Adrenal gland (tissue), 12 donors: Measurements from ENCODE around the gene CFAP77. TPM values are rescaled to one million over a fixed set of nuclear protein-coding genes. Genes with fewer than 3 reads are reported as not detected.

ENCODE experiments used
- DNase-seq, 7 donors: peaks; one replicate each; pipeline ENCODE4 v3.0.0-alpha.2; 2019 to 2020
- H3K27ac ChIP-seq, 5 donors: fragments of 200-600 bp; sonication (generic) in 4 of 5; 1 replicate in 3 of 5; 2 replicates in 2 of 5; pipeline versions ENCODE4 v1.5.1 to v1.8.0; 2016 to 2020; ENCODE audit warnings: mild to moderate bottlenecking in 1 of 5
- H3K27me3 ChIP-seq: fragments of 200-600 bp; 2 replicates; pipeline ENCODE4 v1.8.0; 2021
- H3K36me3 ChIP-seq, 2 donors: fragments of 200-600 bp; replicated peaks in 1 of 2; 1 replicate in 1 of 2; 2 replicates in 1 of 2; pipeline versions ENCODE4 v1.5.1 to v1.8.0; 2018 to 2022
- H3K4me1 ChIP-seq, 2 donors: fragments of 200-600 bp; replicated peaks in 1 of 2; 1 replicate in 1 of 2; 2 replicates in 1 of 2; pipeline versions ENCODE4 v1.5.1 to v1.8.0; 2018 to 2021
- H3K4me3 ChIP-seq, 4 donors: fragments of 200-600 bp; sonication (generic) in 3 of 4; one replicate each; pipeline ENCODE4 v1.5.1; 2016 to 2018
- H3K9me3 ChIP-seq, 3 donors: fragments of 200-600 bp; sonication (generic) in 1 of 3; replicated peaks in 1 of 3; 1 replicate in 2 of 3; 2 replicates in 1 of 3; pipeline versions ENCODE4 v1.5.1 to v1.8.0; 2016 to 2021
- CTCF ChIP-seq, 6 experiments: fragments of 450-650 bp in 4 of 6; fragments of 200-600 bp in 2 of 6; sonication (generic) in 1 of 6; IDR thresholded peaks; 1 replicate in 5 of 6; 2 replicates in 1 of 6; pipeline versions ENCODE4 v1.5.1 to v1.8.0; 2016 to 2021; ENCODE audit warnings: antibody characterized with exemption in 6 of 6, mild to moderate bottlenecking in 2 of 6, moderate library complexity in 1 of 6
- POLR2A ChIP-seq, 2 donors: fragments of 450-650 bp; IDR thresholded peaks; one replicate each; pipeline ENCODE4 v1.6.1; 2017; ENCODE audit warnings: antibody characterized with exemption in 2 of 2, mild to moderate bottlenecking in 2 of 2, moderate library complexity in 1 of 2
- WGBS, 4 donors: extraction: QIAGEN DNeasy Blood & Tissue Kit in 2 of 4; methylation state at CpG; one replicate each; pipeline versions ENCODE4 v1.1.5 to v1.1.7; 2013 to 2017; 5-methylcytosine and 5-hydroxymethylcytosine counted together
- intact Hi-C, 2 donors: fragments of 100-400 bp; cut with DNase I; formaldehyde crosslinking; loops; one replicate each; pipeline versions ENCODE4 v1.14.1 to v1.15.0; 2022 to 2023
- polyA plus RNA-seq, 3 donors: library from polyadenylated mRNA; stranded (reverse); fragments of 200-250 nt in 2 of 3; fragments of 350-450 nt in 1 of 3; fragmentation: Illumina TruSeq in 1 of 3; extraction: RNeasy Lipid Tissue Mini Kit (QIAGEN cat#74804) in 1 of 3; gene quantifications; one replicate each; pipeline ENCODE4 v1.2.3, GENCODE V29; 2013 to 2014
- total RNA-seq, 9 donors: library from RNA; depleted of rRNA in 4 of 9; stranded (reverse); fragments of >200 nt in 4 of 9; fragments of 120-200 nt in 1 of 9; fragmentation: NEBNext Ultra II Directional in 1 of 9; extraction: Animal tissue kit (Norgen Biotek cat#: 25700) in 1 of 9; gene quantifications; one replicate each; pipeline versions ENCODE4 v1.1.0 to v1.2.4, GENCODE V29; 2013 to 2023
- donor health status: healthy with polysubstance abuse.
- donor health status: Bipolar disorder and iron deficiency.
- donor health status: DM: yes; HTN: yes; CAD: no.
- donor health status: DM: no; HTN: no; CAD: no.
- donor health status: DM: no; HTN: no; CAD: no.
- donor health status: DM: yes; HTN: yes; CAD: no.

The CFAP77 gene
- total and polyA plus RNA-seq, 12 donors, result not detected

GRCh38 chr9:132478353-132479050, 68.5 kb downstream of the CFAP77 start:
- no peaks in the 10 kb centered on the region for H3K27me3 ChIP-seq
- no peaks in the 10 kb centered on the region for H3K4me1 ChIP-seq
- no peak overlapping the region for H3K27ac ChIP-seq
- H3K36me3 ChIP-seq, result no peaks in the 10 kb centered on the region
- TF ChIP-seq CTCF (IDR thresholded peaks at IDR 0.05), result no peak
- intact Hi-C loops, result no loop called here
- WGBS, 4 donors, result 76 to 82% (median 80%) methylated on average over 15 of the region's 15 CpGs
- DNase-seq, result no peak
- H3K9me3 ChIP-seq, result no peaks in the 10 kb centered on the region
- H3K4me3 ChIP-seq, result no peak overlapping the region

GRCh38 chr9:132479733-132480132, 69.7 kb downstream of the CFAP77 start:
- H3K36me3 ChIP-seq, result no peaks in the 10 kb centered on the region
- intact Hi-C loops, result no loop called here
- H3K4me3 ChIP-seq, result no peak overlapping the region
- TF ChIP-seq CTCF (IDR thresholded peaks at IDR 0.05), result no peak
- TF ChIP-seq POLR2A (IDR thresholded peaks at IDR 0.05), result no peak
- H3K4me1 ChIP-seq, result no peaks in the 10 kb centered on the region
- 87 to 96% (median 91%) methylated on average over 7 to 10 of the region's 10 CpGs for WGBS, 4 donors
- DNase-seq, result no peak
- H3K27ac ChIP-seq, result no peak overlapping the region
- H3K27me3 ChIP-seq, result no peaks in the 10 kb centered on the region
- H3K9me3 ChIP-seq, result no peaks in the 10 kb centered on the region

- H3K36me3 ChIP-seq, result no peaks in the 10 kb centered on the region
- TF ChIP-seq CTCF (IDR thresholded peaks at IDR 0.05), result no peak
- TF ChIP-seq POLR2A (IDR thresholded peaks at IDR 0.05), result no peak
- H3K27me3 ChIP-seq, result peaks cover under 1% of the 10 kb centered on the region
- no peak overlapping the region for H3K27ac ChIP-seq
- no peaks in the 10 kb centered on the region for H3K9me3 ChIP-seq
- intact Hi-C loops, result no loop called here
- WGBS, 4 donors, result 62 to 72% (median 70%) methylated on average over 20 of the region's 20 CpGs
- no peak overlapping the region for H3K4me3 ChIP-seq
- H3K4me1 ChIP-seq, result no peaks in the 10 kb centered on the region
- no peak for DNase-seq
Observed at GRCh38 chr9:132481053-132481849, 71.2 kb downstream of the CFAP77 start.

GRCh38 chr9:132482196-132482813, 72.3 kb downstream of the CFAP77 start:
- Histone ChIP-seq H3K9me3 (no peaks in the 10 kb centered on the region), H3K36me3 (no peaks in the 10 kb centered on the region), H3K4me1 (no peaks in the 10 kb centered on the region), H3K4me3 (no peak overlapping the region), H3K27ac (no peak overlapping the region), H3K27me3 (peaks cover 11% of the 10 kb centered on the region)
- TF ChIP-seq CTCF (IDR thresholded peaks at IDR 0.05) (no peak), POLR2A (IDR thresholded peaks at IDR 0.05) (no peak)
- no peak for DNase-seq
- intact Hi-C loops, result no loop called here
- WGBS, 4 donors, result 79 to 84% (median 81%) methylated on average over 17 of the region's 17 CpGs
